ENCODE results near the gene SESN3. TPM values are rescaled to one million over a fixed set of nuclear protein-coding genes. Genes with fewer than 3 reads are reported as not detected.

Gene SESN3
- total and polyA plus RNA-seq, 4 donors = 4.0 to 73.3 (median 20.1) TPM

DNA sequence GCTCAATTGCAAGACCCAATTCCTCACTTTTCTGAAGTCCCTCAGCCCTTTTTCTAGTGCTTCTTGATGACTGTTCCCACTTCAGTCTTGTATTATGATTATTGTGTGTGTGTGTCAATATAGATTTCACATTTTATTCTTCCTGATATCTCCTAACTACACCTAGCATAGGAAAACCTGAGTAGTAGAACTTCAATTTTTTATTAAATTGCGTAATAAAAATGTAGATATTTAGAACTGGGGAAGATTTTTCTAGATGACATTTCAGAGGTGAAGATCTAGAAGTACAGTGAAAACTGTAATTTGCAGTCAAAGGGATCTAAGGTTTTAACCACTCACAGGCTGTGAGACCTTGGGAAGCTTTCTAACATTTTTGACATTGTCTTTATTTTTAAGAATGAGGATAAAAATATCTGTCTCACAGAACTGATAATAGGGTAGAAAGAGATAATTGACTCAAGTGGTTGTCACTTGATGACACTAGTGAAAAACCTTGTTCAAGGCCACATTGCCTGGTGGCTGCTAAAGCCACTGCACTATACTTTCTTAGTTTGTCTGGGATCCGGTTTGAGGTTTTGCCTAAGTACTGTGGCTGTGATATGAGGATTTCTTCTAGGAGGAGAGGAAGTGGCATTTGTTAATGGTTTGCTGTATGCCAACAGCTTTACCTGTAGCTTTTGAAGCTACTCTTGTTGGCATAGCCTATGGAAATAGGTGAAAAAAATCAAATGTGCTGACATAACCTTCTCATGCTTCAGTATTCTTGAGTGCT lies 32.2 kb upstream of the SESN3 start:
- WGBS, 2 donors = 46 to 76% methylated on average over 2 of the region's 2 CpGs
- TF ChIP-seq, protein P1, sequence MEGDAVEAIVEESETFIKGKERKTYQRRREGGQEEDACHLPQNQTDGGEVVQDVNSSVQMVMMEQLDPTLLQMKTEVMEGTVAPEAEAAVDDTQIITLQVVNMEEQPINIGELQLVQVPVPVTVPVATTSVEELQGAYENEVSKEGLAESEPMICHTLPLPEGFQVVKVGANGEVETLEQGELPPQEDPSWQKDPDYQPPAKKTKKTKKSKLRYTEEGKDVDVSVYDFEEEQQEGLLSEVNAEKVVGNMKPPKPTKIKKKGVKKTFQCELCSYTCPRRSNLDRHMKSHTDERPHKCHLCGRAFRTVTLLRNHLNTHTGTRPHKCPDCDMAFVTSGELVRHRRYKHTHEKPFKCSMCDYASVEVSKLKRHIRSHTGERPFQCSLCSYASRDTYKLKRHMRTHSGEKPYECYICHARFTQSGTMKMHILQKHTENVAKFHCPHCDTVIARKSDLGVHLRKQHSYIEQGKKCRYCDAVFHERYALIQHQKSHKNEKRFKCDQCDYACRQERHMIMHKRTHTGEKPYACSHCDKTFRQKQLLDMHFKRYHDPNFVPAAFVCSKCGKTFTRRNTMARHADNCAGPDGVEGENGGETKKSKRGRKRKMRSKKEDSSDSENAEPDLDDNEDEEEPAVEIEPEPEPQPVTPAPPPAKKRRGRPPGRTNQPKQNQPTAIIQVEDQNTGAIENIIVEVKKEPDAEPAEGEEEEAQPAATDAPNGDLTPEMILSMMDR (IDR thresholded peaks at IDR 0.05; ENCODE audit: control extremely low read depth, extremely low read depth) = no peak
- Histone ChIP-seq H3K9me3 (ENCODE audit: control insufficient read depth in 4 of 4, insufficient read depth in 3 of 4, low read length in 3 of 4) (no peaks in the 10 kb centered on the region), H3K36me3 (ENCODE audit: control insufficient read depth in 4 of 4, insufficient read depth in 4 of 4, low read length in 4 of 4) (no peaks in the 10 kb centered on the region), H3K9ac (ENCODE audit: insufficient read depth in 1 of 2, low read length in 2 of 2) (no peak overlapping the region), H3K27ac (ENCODE audit: low read depth in 1 of 2, low read length in 1 of 2) (no peak overlapping the region), H3K4me1 (ENCODE audit: control insufficient read depth in 5 of 5, insufficient read depth in 5 of 5, low read length in 5 of 5) (peaks cover 0 to 2% (median 0%) of the 10 kb centered on the region in 5 donors), H3K4me3 (no peak overlapping the region), H3K27me3 (ENCODE audit: control insufficient read depth in 3 of 3, insufficient read depth in 3 of 3, low read length in 2 of 3) (no peaks in the 10 kb centered on the region)
- ATAC-seq (ENCODE audit: insufficient read depth, low FRiP score) = no peak
- DNase-seq = peak in 1 of 3 donors; percentile 25

DNA sequence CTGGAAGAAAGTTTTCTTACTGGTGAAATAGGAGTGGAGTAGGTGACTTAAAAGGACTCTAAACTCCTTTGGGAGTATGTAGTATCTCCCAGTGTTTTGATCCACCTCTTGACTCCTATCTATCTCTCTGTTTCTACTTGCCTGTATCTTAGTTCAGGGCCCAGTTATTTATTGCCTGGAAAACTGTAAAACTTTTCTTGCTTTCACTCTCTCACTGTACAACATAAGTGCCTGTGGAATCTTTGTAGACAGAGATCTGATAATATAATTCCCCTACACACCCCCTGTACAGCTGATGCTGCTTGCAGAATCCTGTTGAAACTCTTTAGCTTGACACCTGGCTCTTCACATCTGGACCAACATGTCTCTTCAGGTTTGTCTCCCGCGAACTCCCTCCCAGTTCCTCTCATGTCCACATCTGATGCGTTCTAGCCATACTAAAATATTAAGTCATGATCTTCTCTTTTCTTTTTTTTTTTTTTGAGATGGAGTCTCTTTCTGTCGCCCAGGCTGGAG lies 26.5 kb upstream of the SESN3 start:
- ATAC-seq (ENCODE audit: insufficient read depth, low FRiP score) = no peak
- WGBS, 2 donors = 91 to 95% methylated on average over 4 of the region's 4 CpGs
- TF ChIP-seq, protein P1 (IDR thresholded peaks at IDR 0.05; ENCODE audit: control extremely low read depth, extremely low read depth) = no peak
- H3K36me3 ChIP-seq (ENCODE audit: control insufficient read depth in 4 of 4, insufficient read depth in 4 of 4, low read length in 4 of 4) = no peaks in the 10 kb centered on the region
- H3K27me3 ChIP-seq (ENCODE audit: control insufficient read depth in 3 of 3, insufficient read depth in 3 of 3, low read length in 2 of 3) = no peaks in the 10 kb centered on the region
- no peak for DNase-seq
- H3K27ac ChIP-seq (ENCODE audit: low read depth in 1 of 2, low read length in 1 of 2) = no peak overlapping the region
- H3K4me1 ChIP-seq (ENCODE audit: control insufficient read depth in 5 of 5, insufficient read depth in 5 of 5, low read length in 5 of 5) = peaks cover 0 to 33% (median 31%) of the 10 kb centered on the region in 5 donors
- H3K9ac ChIP-seq (ENCODE audit: insufficient read depth in 1 of 2, low read length in 2 of 2) = no peak overlapping the region
- H3K4me3 ChIP-seq = no peak overlapping the region
- no peaks in the 10 kb centered on the region for H3K9me3 ChIP-seq (ENCODE audit: control insufficient read depth in 4 of 4, insufficient read depth in 3 of 4, low read length in 3 of 4)

DNA sequence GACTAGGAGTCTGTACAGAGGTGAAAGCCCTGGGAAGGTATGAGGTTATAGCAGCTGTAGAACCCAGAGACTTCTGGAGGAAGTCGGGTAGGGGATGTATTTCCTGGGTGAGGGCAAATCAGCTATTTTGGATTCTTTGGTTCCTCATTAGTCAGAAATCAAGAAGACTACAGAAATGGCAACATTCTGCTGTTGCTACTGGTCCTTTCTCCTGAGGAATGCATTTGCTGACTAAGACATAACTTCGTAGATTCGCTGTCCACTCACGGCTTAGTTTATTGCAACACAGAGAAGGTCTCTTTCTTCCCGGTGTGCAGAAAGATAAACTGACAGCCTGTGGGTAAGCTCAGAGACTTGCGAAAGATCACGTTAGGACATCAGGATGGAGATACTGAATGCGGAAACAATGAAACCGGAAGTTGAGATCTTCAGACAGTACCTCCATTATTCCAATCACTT lies 25.3 kb upstream of the SESN3 start:
- TF ChIP-seq, protein P1 (IDR thresholded peaks at IDR 0.05; ENCODE audit: control extremely low read depth, extremely low read depth) = no peak
- H3K4me1 ChIP-seq (ENCODE audit: control insufficient read depth in 5 of 5, insufficient read depth in 5 of 5, low read length in 5 of 5) = peaks cover 0 to 35% (median 34%) of the 10 kb centered on the region in 5 donors
- no peak overlapping the region for H3K4me3 ChIP-seq
- DNase-seq = peak in 2 of 3 donors; percentile 30 to 47
- H3K9me3 ChIP-seq (ENCODE audit: control insufficient read depth in 4 of 4, insufficient read depth in 3 of 4, low read length in 3 of 4) = no peaks in the 10 kb centered on the region
- no peak overlapping the region for H3K27ac ChIP-seq (ENCODE audit: low read depth in 1 of 2, low read length in 1 of 2)
- 25 to 43% methylated on average over 9 of the region's 9 CpGs for WGBS, 2 donors
- no peak overlapping the region for H3K9ac ChIP-seq (ENCODE audit: insufficient read depth in 1 of 2, low read length in 2 of 2)
- H3K36me3 ChIP-seq (ENCODE audit: control insufficient read depth in 4 of 4, insufficient read depth in 4 of 4, low read length in 4 of 4) = no peaks in the 10 kb centered on the region
- ATAC-seq (ENCODE audit: insufficient read depth, low FRiP score) = no peak
- H3K27me3 ChIP-seq (ENCODE audit: control insufficient read depth in 3 of 3, insufficient read depth in 3 of 3, low read length in 2 of 3) = no peaks in the 10 kb centered on the region

All from lung (tissue), 12 donors.